HG03064 (cell line): Measurements from ENCODE around the gene CAMTA1.
"Not testable (repeated sequence)": the region's sequence is repeated elsewhere in the genome, so short reads cannot be mapped to it uniquely, and the experiment has no call there.

Experiments
- ATAC-seq: cut with Tn5 transposase; IDR thresholded peaks from one replicate; pipeline ENCODE4 v1.9.1; 2021; ENCODE audit warnings: low read depth; ENCODE audit not compliant: unreplicated experiment

CAMTA1 gene

DNA sequence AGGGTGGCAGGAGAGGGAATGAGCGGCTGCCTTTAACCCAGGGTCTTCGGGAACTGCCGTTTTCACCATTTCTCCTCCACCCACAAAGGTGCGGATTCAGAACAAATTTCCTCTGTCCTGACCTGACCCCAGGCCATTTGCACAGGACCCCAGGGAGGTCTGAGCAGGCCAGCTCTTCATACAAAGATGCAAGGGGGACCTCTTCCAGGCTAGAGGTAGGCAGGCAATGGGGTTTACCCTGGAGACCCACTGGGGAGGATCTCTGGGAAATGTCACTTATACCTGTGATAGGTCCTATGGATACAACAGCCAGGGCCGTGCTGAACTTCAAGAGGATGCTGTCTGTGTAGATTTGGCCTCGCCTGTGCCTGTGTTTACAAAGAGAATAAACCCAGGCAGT, 896.1 kb downstream of the CAMTA1 start:
- ATAC-seq: no peak

DNA sequence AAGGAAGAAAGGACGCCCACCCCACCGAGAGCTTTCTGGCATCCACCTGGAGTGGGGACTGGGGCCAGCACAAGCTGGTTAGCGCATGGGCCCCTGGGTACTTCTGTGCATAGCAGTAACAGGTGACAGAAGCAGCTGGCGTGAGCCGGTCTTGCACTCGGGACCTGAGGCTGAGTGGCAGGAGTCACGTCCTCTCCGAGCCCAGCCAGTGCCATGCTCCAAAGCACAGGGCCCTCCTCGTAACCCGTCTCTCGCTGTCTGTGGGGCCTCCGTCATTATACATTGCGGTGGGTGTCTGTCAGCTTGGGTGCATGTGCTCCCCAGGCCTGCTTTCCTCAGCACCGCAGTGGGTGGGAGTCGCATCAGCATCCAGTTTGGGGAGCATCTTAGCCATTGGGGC, 898.3 kb downstream of the CAMTA1 start:
- ATAC-seq: no peak

DNA sequence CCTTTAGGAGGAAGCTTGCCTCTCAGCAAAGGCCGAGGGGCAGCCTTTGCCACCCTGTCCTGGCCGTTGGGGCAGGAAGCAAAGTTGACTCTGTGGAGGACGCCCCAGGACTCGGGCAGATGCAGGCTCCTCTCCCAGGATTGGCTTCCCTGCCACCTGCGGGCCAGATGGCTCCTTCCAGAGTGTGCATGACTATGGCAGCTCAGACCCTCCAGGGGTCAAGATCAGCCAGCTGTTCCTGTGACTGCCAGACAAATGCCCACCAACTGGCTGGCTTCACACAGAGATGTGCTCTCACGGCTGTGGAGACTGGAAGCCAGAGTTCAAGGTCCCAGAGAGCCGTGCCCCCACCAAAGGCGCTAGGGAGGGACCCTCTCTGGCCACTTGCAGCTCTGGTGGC, 898.9 kb downstream of the CAMTA1 start:
- no peak for ATAC-seq

DNA sequence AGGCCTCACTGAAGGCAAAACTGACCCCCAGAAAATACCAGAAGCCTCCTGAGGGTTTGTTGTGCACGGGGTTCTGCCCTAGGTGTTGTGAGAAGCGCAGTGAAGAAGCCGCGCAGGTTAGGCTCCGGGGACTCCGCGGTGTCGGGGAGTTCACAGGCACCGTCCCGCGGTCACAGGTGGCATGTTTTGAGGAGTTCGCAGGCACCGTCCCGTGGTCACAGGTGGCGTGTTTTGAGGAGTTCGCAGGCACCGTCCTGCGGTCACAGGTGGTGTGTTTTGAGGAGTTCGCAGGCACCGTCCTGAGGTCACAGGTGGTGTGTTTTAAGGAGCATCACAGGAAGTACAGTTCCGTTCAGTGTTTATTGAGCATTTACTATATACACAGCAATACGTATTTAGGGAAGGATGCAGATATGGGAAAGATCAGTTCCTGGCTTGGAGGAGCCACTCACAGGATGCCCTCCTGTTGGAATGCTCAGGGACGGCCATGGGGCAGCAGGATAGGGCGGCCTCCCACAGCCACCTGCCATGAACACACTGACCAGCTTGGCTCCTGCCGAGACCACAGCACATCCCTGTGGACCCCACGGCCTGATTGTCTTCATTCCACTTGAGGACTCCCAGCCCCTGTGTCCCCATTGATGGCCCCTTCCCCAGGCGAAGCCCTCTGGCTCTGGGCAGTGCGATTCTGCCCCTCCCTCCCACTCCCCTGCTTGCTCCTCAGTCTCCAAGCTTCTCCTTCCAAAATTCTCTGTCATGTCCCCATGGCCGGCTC, 899.8 kb downstream of the CAMTA1 start:
- ATAC-seq: no peak

DNA sequence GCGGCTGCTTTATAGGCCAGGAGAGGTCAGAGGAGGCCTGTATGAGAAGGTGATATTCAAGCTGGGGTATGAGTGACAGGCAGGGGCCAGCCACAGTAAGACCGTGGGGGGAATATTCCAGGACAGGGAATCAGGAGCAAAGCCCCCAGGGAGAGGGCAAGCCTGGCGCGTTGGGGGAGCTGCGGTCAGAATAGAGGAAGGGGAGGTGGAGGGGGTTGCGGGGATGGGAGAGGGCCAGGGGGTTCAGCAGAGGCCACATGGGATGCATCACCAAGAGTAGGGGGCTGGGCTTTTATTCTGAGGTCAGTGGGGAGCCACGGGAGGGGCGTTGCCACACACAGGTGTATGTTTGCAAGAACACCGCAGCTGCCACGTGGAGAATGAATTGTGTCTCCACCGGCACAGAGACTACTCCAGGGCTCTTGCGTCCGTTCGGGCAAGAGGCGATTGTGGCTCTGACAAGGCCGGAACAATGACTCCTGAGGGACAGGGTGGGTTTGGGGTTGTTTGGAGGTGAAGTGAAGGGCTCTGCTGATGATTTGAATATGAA, 901.1 kb downstream of the CAMTA1 start:
- no peak for ATAC-seq

GRCh38 chr1:7687411-7687810, 902.2 kb downstream of the CAMTA1 start:
- ATAC-seq: no peak

- ATAC-seq: no peak
Measured at GRCh38 chr1:7688659-7689058, 903.4 kb downstream of the CAMTA1 start.

GRCh38 chr1:7689307-7689706, 904.1 kb downstream of the CAMTA1 start:
- not testable (repeated sequence) for ATAC-seq

DNA sequence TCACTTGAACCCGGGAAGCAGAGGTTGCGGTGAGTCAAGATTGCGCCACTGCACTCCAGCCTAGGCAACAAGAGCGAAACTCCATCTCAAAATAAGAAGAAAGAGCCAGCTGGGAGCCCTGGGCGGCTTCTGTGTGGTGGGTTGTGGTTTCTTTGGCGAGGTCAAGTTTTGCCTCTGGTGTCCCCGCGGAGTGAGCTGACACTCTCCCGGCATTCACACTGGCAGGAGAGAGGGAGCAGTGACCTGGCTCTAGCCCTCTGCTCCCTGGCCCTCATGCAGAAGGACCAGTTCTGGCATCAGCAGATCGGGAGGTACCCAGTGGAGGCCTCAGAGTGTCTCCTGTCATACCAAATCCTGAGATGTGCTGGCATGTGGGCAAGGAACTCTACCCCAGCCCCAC, 904.8 kb downstream of the CAMTA1 start:
- no peak for ATAC-seq

DNA sequence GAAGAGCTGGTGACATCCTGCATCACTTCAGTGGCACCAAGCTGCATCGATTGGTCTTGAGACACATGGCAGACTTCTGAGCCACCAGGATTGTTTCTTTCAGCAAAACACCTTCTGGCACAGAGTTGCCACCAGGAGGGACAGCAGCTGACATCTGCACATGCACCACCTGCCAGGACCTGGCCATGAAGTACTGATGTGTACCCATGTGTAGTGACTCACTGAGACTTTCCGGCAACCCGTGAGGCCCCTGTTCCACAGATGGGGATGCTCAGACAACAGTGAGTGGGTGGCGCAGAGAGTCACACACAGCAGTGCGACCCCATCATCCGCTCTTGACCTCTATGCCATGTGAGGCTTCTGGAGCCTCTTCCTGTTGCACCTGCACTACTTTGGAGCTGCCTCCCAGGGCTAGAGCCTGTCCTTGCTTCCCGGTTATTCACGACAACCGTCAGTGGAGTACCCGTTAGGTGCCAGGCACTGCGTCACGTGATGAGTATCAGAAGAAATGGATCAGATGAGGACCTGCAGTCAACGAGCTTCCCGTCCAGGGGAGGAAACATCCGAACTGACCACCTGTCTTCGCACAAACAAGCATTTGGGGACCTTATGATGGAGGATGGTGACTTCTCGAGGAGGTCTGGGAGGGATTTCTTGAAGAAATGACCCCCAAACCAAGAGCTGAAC, 905.4 kb downstream of the CAMTA1 start:
- no peak for ATAC-seq

DNA sequence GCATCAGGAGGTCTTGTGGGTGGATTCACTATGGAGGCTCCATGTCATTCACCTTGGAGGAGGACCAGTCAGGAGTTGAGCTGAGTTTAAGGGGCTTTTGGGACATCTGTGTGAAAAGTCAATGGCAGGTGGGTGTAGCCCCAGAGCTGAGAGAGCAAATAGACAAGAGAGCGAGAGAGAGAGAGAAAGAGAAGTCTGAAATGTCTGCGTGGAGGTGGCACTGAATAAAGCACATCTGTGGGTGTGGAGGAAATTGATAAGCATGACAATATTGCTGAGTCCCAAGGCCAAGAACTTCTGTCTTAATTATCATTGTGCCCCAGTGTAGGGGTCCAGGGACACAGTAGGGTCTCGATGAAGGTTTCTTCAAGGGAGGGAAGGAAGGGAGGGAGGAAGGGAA, 906.3 kb downstream of the CAMTA1 start:
- ATAC-seq: no peak

- ATAC-seq: no peak
Measured at GRCh38 chr1:7692005-7692404, 906.8 kb downstream of the CAMTA1 start.

DNA sequence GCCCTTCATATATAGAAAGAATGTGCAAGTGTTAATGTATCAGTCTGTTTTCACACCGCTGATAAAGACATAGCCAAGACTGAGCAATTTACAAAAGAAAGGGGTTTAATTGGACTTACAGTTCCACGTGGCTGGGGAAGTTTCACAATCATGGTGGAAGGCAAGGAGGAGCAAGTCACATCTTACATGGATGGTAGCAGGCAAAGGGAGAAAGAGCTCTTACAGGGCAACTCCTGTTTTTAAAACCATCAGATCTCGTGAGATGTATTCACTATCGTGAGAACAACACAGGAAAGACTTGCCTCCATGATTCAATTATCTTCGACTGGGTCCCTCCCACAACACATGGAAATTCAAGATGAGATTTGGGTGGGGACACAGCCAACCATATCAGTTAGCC, 907.8 kb downstream of the CAMTA1 start:
- not testable (repeated sequence) for ATAC-seq

GRCh38 chr1:7693662-7694061, 908.4 kb downstream of the CAMTA1 start:
- ATAC-seq: no peak

GRCh38 chr1:7694600-7695496, 909.6 kb downstream of the CAMTA1 start:
- ATAC-seq: no peak

DNA sequence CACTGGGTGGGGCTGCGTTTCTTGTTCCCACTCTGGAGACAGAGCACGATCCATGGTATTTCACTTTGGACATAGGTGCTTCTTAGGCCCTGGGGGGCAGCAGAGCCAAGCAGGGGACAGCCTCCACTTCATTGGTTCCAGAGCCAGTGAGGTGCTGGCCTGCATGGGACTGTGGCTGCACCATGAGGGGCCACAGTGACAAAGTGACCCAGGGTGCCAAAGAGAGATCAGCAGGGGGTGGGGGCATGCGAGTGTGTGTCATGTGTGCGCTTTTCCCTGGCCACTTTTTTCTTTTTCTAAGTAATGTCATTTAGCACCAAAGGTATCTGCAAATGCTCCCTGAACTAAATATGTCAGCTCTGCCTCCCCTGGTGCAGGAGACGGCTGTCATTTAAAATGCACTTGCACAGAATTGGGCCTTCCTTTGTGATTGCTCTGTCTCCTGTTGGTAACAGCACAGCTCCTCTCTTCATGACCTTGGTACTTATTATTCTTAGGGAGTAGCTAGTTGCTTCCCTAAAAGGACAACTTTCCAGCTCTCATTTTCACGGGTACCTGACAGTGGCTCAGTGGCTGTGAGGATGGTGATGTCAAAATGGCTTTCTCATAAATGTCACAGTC, 910.4 kb downstream of the CAMTA1 start:
- ATAC-seq: no peak

DNA sequence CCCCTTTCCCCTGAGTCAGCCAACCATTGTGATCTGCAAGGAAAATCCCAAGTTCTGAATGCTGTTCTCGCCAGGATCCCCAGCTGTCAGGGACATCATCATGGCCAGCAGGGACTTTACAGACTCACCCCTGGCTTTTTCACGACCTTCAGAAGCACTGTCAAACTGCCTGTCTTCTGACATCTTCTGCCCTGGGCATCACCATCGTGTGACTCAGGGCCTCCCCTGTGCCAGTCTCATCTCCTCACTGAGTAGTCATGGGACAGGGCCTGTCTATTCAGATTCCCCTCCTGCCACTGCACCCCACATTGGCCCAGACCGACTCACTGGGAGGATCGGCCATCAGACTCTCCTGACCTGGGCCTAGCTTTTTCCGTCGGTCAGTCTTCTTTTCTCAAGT, 913.4 kb downstream of the CAMTA1 start:
- ATAC-seq: no peak

DNA sequence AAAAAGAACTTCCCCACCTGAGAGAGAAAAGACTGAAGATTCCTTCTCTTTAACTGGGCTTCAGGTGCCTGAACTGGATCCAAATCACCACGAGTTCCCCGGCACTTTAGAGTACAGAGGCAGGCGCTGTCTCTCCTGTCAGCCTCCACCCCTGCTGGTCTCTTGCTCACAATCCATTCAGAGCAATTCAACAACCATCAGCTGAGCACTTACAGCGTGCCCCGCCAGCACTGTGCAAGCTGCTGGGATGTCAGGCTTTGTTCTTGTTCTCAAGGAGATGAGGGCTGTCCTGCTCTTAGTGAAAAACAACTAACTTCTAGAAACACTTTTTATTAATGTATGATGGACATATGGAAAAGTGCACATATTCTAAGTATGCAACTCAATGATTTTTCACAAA, 917.1 kb downstream of the CAMTA1 start:
- ATAC-seq: no peak

DNA sequence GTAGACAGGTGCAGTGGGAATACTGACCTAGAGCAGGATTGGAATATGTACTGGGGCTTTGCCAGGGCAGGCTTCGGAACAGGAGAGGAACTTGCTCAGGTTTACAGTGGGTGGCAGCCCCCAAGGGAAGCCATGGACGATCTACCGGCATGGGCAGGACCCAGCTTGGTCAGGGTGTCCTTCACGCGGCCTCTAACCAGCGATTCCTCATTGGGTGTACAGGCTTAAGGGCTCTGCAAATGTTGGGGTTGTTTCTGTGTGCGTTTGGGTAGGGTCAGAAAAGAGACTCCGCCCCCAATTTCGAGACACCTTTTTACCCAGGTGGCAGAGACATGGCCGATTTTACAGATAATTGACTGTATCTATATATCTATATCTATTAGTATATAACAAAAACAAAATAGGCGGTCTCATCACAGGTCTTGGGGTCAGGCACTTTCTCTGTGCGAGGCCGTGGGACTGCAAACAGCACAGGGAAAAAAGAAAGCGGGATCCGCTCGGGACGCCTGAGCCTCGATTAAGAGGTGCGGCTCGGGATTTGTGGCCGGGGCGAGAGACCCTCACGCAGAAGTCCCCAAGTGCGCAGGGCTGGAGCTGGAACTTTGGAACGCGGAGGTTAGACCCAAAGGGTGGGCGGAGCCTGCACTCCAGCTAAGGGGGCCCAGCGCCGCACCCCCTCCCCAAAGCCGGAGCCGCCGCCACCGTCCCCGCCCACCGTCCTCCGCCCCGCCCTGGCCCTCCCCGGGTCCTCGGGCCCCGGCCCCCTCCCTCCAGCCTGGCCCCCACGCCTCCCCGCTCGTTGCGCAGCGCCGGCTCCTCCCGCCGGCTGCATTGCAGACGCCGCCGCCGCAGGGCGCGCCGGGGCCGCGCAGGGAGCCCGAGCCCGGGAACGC, 918.3 kb downstream of the CAMTA1 start:
- no peak for ATAC-seq
